ENCODE results near the gene NDUFAF3. TPM values are rescaled to one million over a fixed set of nuclear protein-coding genes. Genes with fewer than 3 reads are reported as not detected.

NDUFAF3 gene
- total and polyA plus RNA-seq, 2 donors (not counting 3 experiments of a cell fraction or from before 2014, with no cell fraction given), result 91.1 to 91.4 TPM

GRCh38 chr3:49020330-49021212 lies 1.4 kb upstream of the NDUFAF3 start:
- Histone ChIP-seq H3K4me3 (replicated peaks in 1 of 3; ENCODE audit: insufficient read depth in 1 of 3, low read depth in 1 of 3, low read length in 3 of 3) (peak overlapping the region; percentile 56 to 59 (median 57)), H4K20me1 (replicated peaks; ENCODE audit: control insufficient read depth, extremely low read depth, insufficient read depth, low read length) (no peaks in the 10 kb centered on the region), H3K9me1 (replicated peaks; ENCODE audit: control insufficient read depth, extremely low read depth, insufficient read depth, low read length) (no peaks in the 10 kb centered on the region), H3K79me2 (ENCODE audit: control insufficient read depth, insufficient read depth, low read length) (peaks cover 31% of the 10 kb centered on the region), H3K9ac (replicated peaks; ENCODE audit: extremely low read depth, insufficient read depth, low read length) (peak overlapping the region; percentile 96), H3K4me2 (ENCODE audit: insufficient read depth, low read length) (peak overlapping the region; percentile 54), H3K4me1 (ENCODE audit: control insufficient read depth, extremely low read depth, insufficient read depth, low read length) (peaks cover 31% of the 10 kb centered on the region), H2AFZ (ENCODE audit: low read depth, low read length) (peak overlapping the region; percentile 59), H3K27me3 (ENCODE audit: control insufficient read depth in 2 of 2, insufficient read depth in 2 of 2, low read length in 2 of 2) (no peaks in the 10 kb centered on the region), H3K9me3 (replicated peaks; ENCODE audit: control insufficient read depth, insufficient read depth, low read length) (no peaks in the 10 kb centered on the region), H3K36me3 (ENCODE audit: control insufficient read depth in 2 of 2, extremely low read depth in 1 of 2, insufficient read depth in 2 of 2, low read length in 2 of 2) (peaks cover 7 to 29% of the 10 kb centered on the region in 2 experiments), H3K27ac (ENCODE audit: insufficient read depth, low read depth, low read length) (peak overlapping the region; percentile 95)
- peak; percentile 64 for FAIRE-seq
- TSS peak; percentile 60 for BruUV-seq (replicated peaks)
- CTCF ChIA-PET, result interaction anchor here (0.6 to 8.3 kb wide), 7 partner anchors 9 to 429 kb away, joined by 3 to 127 read pairs (median 3); partner anchors contain the start of genes P4HTM and WDR6
- intact Hi-C loops (cut with micrococcal nuclease) (loop anchor here (1.0 kb wide), 3 partner anchors 13 to 74 kb away; partner anchors contain the start of genes QRICH1 and WDR6), dilution Hi-C loops (cut with MboI; ENCODE audit: extremely low pct_ligation_motif_present, low sequenced_read_pairs) (no loop called here)
- peak; percentile 23 for DNase-seq (ENCODE audit: low read depth, low spot score)
- no peak for TF ChIP-seq MYC (IDR thresholded peaks at IDR 0.05; ENCODE audit: low read depth, low read length)
- no peak for TF ChIP-seq FOS (IDR thresholded peaks at IDR 0.05; ENCODE audit: borderline replicate concordance, insufficient read depth, low read length)
- no peak for TF ChIP-seq EZH2 (IDR thresholded peaks at IDR 0.05; ENCODE audit: borderline replicate concordance, low read depth, low read length, severe bottlenecking)
- TF ChIP-seq GATA2 (IDR thresholded peaks at IDR 0.05; ENCODE audit: insufficient read depth, insufficient read length, low read depth, low read length), result no peak
- no peak for TF ChIP-seq CTCF (IDR thresholded peaks at IDR 0.05; ENCODE audit: extremely low read depth in 1 of 2, insufficient read depth in 1 of 2, low read depth in 1 of 2, low read length in 2 of 2)
- TF ChIP-seq JUN (IDR thresholded peaks at IDR 0.05; ENCODE audit: borderline replicate concordance, insufficient read depth, insufficient read length, low read depth), result no peak
- no peak for TF ChIP-seq POLR2A (IDR thresholded peaks at IDR 0.05; ENCODE audit: low read depth, low read length)
- TF ChIP-seq MAX (IDR thresholded peaks at IDR 0.05; ENCODE audit: insufficient read depth, insufficient read length), result no peak
- no peak for TF ChIP-seq POLR2AphosphoS5 (IDR thresholded peaks at IDR 0.05; ENCODE audit: insufficient read depth, low read depth, low read length)
- POLR2A ChIA-PET, result interaction anchor here (0.6 to 3.8 kb wide), 10 partner anchors 9 to 352 kb away, joined by 3 to 19 read pairs (median 6); partner anchors contain the start of genes IMPDH2, P4HTM, QRICH1 and WDR6
